GM21723 (cell line): ENCODE results near the gene ZPR1.
A peak's percentile ranks its signal among the peaks of the same experiment; 100 is the strongest.

Source experiments
- ATAC-seq: cut with Tn5 transposase; IDR thresholded peaks from one replicate; pipeline ENCODE4 v1.9.1; 2021; ENCODE audit warnings: mild to moderate bottlenecking, moderate library complexity; ENCODE audit not compliant: unreplicated experiment

The ZPR1 gene

DNA sequence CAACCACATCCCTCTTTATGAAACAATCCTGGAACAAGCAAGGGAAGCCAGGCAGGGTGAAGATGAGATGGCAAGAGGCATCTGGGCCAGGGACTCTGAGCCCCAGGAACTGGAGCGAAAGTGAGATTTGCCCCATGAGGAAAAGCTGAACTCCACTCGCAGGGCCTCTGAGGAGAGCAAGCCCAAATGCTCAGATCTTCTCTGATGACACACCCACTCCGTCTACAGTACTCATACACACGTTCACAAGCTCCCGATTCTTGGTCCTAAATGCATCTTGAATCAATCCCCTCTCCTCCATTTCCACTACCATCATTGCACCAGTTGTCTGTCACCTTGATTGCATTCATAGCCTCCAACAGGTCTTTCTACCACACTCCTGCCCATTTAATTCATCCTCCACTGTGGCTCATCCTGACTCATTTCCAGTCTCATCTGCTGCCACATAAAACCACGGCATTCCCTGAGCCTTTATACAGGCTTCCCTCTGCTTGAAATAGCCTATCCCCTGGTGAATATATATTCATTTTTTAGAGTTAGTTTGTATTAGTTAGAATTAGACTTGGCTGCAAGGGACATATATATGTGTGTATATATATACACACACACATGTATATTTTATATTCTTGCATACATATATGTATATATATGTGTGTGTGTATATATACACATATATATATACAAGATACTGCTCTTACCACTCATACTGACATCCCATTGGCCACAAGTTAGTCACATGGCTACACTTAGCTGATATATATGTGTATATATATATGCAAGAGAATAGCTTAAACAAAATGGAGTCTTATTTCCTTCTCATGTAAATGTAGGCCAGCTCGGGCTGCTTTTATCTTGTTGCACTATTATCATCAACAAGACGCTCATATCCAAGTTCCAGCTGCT is 5.3 kb upstream of the ZPR1 start:
- ATAC-seq: no peak

DNA sequence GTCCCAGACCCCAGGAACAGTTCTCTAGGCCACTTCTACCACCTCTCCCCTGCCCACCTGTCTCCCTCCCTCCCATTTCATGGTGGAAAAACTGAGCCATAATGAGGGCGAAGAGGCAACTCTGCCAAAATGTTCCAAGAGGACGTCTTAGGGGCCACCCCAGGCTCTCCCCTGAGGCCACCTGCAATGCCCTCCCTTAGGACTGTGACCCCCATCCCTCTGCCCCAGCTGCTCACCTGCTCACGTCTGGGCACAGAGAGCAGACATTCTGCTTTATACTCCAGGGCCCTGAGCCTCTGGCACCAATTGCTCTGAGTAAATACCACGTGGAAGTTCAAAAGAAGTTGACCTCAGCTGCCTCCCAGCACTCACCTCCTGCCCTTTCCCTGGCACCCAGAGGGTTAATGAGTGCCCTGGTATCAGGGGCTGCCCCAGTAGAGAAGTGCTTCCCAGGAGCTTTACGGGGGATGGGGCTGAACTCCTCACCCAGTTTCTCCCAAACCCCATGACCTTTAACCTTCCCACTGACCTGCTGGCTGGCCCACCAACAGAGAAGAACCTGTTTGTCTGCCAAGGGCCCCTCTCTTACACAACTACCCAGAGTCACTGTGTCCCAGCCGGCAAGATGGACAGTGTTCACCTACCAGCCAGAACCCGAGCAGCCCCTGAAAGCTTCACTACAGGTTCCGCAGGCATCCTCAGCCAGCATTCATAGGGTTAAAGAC is 4.5 kb upstream of the ZPR1 start:
- ATAC-seq: no peak

DNA sequence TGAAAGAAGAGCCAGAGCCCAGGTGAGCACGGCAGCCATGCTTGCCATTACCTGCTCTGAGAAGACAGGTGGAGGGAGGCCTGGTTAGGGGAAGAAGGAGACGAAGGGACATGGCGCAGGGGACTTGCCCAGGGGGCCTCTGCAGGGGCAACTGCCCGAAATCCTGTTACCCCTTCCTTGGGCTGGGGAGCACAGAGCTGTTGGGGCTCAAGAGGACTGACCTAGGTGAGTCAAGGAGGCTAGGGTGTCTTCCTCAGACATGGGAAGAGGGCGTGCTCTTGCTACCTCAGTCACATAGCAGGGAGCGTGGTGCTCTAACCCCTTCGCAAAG is 4.0 kb upstream of the ZPR1 start, which contains the start of gene APOA5:
Gene APOA5 (minus strand): TSS at position 67 of the 331 bp plus-strand sequence. CDS start 19 bp downstream, at position 48.
- ATAC-seq: no peak

DNA sequence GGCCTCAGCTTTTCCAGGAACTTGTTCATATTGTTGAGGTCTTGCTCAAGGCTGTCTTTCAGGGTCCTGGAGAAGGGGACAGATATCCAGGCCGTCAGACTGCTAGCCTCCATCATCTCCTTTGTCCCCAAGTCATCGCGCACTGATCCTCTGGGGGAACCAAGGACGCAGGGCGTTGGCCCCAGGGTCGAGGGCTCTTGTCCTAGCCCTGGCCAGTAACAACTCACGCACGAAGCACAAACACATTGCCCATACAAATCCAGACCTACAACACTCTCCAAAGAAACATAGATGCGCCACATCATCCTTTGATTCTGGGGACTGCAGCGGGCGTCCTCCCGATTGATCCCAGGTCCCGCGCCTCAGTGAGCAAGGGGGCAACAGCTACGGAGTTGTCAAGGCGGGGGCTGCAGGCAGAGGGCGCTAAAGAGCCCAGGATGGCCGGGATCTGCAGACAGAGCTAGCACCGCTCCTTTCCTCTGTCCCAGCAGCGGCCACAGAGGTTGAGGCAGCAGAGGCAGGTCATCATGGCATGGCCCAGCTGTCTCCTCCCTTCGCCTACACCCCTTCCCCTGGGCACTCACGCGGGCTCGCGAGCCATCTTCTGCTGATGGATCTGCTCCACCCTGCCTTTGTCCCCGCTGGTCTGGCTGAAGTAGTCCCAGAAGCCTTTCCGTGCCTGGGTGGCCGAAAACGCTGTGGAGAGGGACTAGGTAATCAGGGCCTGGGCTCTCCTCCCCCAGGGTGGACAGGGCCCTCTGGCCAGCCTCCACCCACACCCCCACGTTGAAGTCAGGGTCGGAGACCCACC is 3.4 kb upstream of the ZPR1 start:
- ATAC-seq: peak; percentile 37

DNA sequence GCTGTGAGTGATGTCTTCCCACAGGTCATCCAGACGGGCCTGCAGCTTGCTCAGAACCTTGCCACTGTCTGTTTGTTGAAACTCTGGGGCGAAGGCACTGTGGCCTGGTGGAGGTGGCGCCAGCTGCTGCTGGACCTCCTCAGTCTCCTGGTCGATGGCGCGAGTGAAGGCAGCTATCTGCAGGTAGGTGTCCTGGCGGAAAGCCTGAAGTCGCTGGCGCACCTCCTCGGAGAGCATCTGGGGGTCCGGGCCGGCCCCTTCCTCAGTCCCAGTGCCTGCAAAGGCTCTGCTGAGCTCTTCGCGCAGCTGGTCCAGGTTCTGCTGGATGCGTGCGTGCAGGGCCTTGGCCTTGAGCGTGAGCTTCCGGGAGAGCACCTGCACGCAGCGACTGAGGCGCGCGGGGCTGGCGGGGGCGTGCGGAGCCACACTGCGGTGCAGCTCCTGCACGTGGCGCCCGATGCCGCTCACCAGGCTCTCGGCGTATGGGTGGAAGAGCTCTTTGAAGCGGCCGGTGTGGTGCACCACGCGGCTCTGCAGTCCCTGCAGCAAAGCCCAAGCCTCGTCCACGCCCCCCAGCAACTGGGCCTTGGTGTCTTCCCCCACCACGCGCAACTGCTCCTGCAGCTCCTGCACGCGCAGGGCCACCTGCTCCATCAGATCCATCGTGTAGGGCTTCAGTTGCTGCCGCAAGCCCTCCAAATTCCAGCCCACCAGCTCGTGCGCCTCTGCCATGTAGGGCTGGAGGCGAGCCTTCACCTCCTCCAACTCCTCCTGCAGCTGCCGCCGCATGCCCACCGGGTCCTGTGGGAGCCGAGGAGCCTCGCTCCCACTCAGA is 2.6 kb upstream of the ZPR1 start:
- no peak for ATAC-seq

DNA sequence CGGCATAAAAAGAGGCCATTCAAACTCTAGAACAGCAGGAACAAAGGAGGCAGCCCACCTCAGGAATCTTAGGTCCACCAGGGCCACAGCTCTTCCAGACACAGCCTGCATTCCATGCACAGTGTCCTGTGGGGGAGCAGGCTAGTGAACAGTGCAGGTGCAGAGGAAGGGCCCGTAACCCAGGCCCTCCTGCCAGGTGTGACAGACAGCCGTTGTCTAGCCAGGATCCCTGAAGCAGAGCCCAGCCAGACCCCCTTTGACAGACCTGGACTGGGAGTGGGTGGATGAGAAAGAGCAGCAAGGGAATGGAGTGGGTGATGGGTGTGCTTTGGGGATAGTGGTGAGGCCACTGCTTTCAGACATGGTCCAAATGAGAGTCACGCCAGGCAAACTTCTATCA is 1.2 kb upstream of the ZPR1 start:
- no peak for ATAC-seq

DNA sequence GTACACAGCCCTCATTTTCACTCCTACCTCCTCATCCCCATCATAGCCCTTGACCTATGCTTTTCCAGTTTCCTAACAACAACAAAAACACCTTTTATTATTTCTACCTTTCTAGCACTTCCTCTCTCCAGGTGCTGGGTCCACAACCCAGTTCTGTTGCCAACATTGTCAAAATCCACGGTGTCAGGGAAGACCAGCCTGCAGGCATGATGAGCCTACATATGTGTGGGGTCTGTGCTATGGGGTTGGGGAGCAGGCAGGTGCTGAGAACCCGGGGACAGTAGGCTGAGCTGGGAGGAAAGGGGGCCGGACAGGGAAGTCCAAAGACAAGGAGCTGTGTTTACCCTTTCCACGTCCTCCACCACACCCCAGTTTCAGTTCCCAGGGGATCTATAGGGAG is 711 bp upstream of the ZPR1 start:
- no peak for ATAC-seq

DNA sequence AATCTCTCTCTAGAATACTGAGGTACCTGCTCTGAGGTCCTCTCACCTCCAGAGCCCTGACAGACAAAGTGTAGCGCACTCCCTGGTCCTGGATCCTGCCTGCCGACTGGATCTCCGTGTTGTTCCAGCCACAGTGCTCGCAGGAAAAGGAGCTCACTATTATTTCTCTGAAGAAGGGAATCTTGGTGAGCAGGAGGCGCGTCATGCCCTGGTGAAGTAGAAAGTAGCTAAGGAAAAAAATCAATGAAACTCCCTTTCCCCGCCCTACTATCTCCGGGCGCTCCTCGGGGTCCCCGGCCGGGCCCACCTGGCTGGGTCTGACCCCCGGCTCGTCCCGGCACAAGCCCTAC is 412 bp downstream of the ZPR1 start:
- no peak for ATAC-seq

DNA sequence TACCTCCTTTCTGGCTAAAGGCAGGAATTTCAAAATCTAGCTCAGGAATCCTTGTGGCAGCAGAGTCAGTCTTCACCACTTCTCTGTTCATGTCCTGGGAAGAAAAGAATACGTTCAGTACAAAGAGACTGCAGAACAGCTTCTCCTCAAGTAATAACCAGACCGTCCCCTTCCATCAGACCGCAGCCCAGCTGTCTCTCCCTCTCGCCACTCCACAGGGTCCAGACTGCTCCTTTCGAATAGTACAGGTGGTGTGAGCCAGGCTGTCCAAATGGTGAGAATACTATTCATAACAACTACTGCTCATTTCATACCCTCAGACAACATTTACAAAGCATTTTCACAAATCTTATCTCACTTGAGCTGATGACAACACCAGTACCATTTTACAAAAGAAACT is 857 bp downstream of the ZPR1 start:
- no peak for ATAC-seq

DNA sequence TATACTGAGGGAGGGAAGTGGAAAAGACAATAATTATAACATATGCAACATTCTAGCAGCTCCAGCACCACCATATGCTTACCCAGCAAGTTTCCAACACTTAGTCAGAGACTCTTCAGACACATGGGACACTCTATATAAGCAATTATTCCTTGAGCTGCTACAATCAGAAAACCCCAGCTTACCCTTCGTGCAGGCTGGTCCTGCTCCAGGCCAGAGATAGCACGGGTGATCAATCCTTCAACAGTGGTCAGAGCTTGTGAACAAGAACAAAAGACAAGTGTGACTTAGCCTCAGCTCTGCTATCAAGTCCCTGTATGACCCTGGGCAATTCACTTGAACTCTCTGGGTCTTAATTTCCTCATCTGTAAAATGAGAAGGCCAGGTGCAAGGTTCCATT is 1.5 kb downstream of the ZPR1 start:
- no peak for ATAC-seq

DNA sequence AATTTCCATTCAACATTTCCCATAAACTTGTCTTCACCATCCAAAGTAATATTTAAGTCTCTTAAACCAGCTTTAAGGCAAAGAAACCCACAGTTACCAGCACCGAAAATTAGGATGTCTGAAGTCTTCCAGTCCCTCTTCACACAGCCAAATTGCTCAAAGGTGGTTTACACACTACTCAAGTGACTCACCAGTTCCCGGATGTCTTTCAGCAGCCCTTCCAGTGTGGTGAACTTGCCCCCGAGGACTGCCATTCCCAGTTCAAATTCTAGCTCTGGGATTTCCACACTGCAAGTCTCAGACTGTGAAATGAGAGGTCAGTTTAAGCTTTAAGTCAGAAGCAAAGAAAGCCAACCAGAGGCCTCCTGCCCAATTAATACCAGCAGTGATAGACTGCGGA is 5.1 kb downstream of the ZPR1 start:
- no peak for ATAC-seq

DNA sequence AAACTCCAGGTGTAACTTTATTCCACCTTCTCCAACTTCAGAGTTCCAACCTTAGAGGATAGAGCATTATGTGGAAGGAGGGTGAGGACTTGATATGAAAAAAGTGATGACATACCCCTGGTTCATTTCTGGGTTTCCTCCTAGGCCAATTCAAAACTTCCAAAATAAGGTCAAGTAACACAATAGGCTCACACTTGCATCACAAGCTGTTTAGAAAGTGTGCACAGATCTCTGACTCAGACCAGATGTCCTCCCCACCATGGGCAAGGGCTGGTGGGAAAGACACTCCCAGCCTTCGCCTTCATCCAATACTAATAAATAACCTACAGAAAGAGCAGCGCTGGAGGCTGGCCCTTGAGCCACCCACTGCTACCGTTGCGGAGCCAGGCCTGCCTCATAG is 9.3 kb downstream of the ZPR1 start:
- ATAC-seq: no peak

DNA sequence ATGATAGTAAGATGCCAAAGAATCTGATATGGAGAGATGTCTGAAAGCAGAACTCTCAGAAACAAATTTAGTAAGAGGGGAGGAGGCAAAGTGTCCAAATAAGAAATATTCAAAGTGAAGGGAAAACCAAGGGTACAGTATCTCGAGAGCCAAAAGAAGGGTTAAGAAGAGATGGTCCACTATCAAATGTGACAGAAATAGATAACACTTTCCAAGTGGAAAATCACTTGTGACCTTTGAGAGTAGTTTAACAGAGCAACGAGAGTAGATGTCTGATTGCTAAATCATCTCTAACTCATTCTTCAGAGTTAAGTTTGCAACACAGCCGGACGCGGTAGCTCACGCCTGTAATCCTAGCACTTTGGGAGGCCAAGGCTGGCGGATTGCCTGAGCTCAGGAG is 10.8 kb downstream of the ZPR1 start:
- no peak for ATAC-seq

DNA sequence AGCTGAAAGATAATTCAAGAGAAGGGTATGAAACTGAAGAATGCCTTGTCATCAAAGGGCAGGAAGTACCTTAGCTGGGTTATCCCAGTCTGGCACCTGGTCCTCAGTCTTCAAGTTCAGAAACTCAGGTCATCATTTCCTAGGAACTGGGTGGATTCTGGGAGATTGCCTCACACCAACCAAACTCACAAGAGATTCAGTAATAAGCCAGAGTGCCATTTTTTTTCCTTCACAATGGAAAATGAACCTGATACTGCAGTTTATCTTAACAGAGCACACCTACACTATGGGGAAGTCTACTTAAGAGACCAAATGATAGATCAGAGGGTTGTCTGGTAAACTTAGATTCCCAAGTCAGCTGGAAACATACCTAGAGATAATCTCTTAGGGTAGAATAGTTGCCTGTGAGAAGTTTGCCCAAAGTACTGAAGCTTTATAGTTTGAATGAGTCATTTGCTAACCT is 11.3 kb downstream of the ZPR1 start:
- ATAC-seq: no peak

DNA sequence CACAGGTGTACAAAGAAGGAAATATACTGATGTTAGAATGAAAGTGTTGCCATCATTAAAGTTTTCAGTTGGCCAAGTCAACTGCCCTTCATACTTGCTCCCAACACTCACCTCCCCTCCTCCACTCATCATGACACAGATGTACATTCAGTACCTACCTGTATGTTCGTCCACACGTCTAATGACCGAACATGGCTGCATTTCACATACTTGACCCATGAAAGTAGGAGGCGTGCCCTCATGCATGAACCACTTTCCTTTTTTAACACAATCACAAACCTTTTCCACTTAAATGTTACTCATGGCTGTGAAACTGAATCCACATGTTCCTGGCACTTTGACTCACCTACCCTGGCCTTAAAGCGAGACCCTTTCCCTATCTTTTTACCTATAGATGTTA is 11.8 kb downstream of the ZPR1 start:
- ATAC-seq: no peak

DNA sequence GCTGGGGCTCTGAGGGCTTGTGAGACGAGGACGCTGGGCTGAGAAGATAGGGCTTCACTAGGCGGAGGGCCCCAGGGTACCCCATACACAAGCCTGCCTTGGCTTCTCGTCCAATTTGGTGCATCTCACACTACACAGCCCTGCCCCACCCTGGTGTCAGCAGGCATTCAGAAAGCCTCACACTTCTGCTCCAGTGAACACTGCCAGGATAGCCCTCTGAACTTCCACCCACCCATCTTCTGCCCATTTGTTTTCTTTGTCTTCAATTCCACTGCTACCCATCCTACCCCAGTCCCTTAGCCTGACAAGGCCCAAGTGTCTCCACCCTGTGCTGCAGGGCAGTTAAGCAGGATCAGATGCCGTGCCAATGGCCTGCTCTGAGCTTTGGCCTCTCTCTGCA is 13.2 kb downstream of the ZPR1 start:
- ATAC-seq: no peak

DNA sequence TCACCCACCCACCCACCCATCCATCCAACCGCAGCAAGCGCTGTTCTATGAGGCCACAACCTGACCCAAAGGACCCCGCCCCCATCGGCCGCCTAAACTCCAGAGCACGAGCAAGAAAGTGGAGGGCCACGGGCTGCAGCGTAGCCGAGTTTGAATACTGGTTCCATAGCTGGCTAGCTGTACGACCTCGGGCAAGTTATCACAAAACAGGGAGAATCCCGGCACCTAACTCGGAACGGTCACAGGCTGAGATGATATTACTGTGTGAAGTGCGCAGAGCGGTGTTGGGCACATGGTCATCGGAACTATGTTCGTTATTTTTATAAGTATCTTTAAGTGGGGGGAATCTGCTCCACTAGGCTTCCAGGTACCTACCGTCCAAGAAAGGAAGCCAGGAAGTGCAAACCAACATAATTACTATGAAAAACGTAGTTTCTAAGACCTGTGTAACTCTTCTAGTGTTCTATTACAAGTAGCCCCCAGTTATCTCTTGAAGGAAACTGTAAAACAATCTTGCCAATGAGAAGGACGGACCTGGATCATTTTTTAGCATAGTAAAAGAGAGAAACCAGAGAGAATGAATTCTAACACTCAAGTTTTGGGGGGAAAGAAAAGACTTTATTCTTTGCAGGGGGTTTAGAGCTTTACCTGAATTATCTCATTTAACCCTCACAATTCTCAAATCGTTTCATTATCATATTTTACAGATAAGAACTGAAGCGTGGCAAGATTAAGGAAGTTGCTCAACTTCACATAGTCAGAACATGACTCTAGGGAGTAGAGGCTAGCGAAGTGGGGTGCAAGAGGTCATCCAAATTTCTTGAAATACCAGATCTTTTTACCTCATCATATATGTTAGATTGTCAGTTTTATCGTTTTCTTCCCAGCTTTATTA is 14.4 kb downstream of the ZPR1 start:
- ATAC-seq: peak; percentile 52

DNA sequence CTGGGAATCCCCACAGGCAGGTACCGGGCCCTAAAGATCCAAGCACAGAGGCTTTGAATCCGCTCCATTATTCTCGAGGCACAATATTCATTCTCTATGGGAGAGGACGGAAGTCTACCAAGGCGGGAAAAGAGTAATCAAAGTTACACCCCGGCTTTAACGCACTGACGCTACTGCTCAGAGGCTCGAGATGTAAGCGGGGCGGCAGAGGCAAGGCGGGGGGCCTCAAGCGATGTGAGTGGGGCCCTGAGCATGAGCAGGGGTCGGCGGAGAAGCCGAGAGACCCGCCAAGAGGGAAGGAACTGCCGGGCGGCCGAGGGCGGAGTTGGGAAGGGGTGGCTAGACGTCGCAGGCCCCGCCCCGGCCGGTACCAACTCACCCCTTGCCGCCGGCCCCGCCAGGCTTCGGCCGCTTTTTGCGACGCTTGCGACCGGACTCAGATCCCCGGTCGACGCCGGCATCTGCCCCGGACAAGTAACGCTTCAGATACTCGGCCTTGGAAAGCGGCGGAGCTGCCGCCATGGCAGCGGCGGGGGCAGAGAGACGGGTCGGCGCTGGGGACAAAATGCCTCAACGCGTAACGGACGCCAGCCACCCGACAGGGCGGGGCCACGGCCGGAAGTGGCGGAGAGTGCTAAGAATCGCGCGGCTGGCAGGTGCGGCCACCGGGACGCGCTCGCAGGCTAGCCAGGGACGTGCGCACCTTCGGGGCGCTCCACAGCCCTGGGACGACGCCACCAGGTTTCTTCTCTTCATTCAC is 15.2 kb downstream of the ZPR1 start, which contains the start of gene BUD13:
Gene BUD13 (minus strand): TSS at position 545 of the 760 bp plus-strand sequence. CDS start 23 bp downstream, at position 522.
- ATAC-seq: peak; percentile 89

DNA sequence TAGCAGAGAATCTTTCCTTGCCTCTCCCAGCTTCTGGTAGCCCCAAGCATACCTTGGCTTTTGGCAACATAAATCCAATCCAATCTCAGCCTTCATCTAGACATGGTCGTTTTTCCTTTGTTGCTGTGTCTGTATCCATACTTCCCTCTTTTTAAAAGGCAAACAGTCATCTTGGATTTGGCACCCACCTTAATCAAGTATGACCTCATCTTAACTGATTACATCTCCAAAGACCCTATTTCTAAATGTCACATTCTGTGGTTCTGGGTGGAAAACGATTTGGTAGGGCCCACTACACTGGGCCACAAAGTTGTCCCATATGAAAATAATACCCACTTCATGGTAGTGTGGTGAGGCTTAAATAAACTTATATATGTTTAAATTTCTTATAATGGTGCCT is 15.9 kb downstream of the ZPR1 start:
- ATAC-seq: no peak
